ENCODE measurements around the gene B4GALT2. TPM values are rescaled to one million over a fixed set of nuclear protein-coding genes. Genes with fewer than 3 reads are reported as not detected.
A peak's percentile ranks its signal among the peaks of the same experiment; 100 is the strongest.

The B4GALT2 gene
- total RNA-seq, 1 donor from 2014 or later = 19.6 TPM

GRCh38 chr1:44029911-44030604 is 51.0 kb downstream of the B4GALT2 start:
- DNase-seq = peak; percentile 93

DNA sequence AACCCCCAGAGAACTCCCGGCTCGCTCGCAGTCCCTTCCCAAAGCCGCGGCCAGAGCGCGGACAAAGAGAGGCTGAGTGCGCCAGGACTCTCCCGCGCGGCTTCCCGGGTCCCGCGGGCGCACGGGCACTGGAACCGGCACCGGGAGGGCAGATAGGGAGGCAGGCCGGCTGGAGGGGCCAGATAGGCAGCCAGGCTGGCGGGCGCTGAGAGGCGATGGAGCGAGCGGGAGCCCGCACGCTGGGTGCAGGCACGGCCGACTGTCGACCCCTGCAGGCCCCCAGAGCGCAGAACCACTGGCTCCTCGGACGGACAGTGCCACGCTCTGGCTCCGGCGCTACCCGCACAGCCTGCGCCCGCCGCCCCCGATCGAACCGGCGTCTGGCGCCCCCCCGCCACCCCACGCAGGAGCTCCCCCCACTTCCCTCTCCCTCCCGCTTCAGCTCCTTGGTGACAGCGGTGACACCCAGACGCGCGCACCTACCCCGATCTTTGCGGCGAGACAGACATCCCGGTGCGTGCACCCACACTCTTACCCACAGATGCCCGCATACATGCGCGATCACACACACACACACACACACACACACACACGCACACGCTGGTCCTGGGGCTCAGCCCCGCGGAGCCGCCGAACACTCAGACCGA is 51.7 kb downstream of the B4GALT2 start:
- DNase-seq = peak; percentile 67

DNA sequence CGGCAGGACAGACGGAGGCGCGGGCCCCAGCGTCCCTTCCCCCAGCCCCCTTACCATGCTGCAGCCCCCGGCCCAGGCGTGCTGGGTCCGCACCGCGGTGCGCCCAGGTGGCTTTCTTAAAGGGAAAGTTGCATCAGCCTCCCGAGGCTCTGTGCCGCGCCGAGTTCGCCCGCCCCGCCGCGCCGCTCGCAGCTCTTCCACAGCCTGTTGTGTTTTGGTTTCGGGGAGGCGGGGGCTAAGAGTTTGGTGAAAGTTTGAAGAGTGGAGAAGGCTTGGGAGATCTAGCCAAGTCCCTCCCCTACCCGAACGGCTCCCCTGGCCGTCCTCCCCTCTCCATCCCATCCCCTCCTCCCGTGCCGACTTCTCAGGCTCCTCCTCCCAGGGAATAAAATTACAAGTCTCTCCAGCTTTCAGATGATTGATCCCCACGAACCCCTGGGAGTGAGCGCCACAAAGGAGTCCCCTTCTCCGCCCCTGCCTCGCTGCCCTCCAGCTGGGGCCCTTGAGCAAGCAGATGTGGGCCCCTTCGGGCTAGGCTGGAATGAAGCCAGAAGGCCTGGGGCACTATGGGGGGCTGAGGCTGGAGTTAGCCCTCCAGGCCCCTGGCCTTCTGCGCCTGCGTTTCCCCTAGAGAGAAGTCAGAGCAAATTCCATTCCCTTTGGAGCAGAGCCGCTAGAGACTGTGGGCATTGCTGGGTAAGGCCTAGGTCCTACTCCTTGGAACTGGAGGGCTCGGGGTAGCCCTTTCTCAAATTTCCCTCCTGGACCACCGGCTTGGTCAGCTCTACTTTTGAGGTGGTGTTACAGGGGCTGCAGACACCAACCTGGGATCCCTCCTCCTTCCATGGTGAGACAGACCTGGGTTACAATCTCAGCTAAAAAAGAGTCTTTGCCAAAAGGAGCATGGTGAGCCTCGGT is 52.5 kb downstream of the B4GALT2 start, which contains the start of gene SLC6A9:
SLC6A9 (minus strand) TSS at position 211 of the 918 bp plus-strand sequence. CDS start 7,185 bp downstream, outside the sequence.
- DNase-seq = peak; percentile 85

DNA sequence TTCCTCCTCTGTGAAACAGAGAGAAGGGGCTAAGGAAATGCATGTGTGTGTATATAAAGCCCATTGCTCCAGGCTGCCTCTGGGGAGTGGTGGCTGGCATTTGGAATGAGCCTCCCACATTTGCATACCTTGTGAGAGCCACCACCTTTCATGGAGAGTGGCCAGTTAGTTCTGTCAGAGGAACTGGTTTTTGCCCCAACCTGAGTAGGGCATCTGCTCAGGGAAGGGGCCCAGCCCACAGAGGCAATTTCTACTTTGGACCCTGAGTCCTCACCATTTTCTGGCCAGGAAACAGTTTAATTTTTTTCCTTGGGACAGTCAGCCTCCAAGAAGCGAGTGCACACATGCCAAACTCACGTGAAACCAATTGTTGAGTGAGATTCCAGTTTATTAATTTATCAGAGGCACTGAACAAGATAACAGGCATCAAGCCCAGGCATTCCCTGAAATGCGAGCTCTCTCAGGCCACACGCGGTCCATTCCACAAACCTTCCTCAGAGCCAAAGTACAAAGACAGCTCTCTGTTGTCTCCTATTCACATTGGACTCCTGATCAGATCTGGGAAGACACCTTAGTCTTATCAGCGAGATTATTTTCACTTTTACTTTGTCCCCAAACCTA is 53.3 kb downstream of the B4GALT2 start:
- no peak for DNase-seq

GRCh38 chr1:44033041-44033575 is 54.1 kb downstream of the B4GALT2 start:
- DNase-seq = no peak

DNA sequence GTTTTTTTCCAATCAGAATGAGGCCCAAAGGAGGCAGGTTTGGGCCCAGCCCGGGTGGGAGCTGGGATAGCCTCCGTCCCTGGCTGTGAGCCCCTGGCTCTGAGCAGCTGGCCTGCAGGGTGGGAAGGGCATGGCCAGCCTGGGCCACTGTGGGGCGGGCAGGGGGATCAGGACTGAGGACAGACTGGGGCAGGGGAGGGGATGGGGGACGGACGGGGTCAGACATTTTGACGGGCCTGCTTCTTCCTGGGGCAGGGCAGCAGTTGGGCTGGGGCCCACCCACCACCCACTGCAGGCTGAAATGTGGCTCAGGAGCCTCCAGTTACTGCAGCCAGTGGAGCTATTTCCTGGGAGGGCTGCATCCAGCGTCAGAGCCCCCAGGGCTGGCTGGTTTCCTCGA is 54.7 kb downstream of the B4GALT2 start:
- DNase-seq = no peak

- DNase-seq = no peak
These were observed 55.4 kb downstream of the B4GALT2 start for GRCh38 chr1:44034423-44034822.

GRCh38 chr1:44034976-44035716 is 56.1 kb downstream of the B4GALT2 start:
- DNase-seq = no peak

- peak; percentile 46 for DNase-seq
These were observed 56.9 kb downstream of the B4GALT2 start for GRCh38 chr1:44035726-44036408.

DNA sequence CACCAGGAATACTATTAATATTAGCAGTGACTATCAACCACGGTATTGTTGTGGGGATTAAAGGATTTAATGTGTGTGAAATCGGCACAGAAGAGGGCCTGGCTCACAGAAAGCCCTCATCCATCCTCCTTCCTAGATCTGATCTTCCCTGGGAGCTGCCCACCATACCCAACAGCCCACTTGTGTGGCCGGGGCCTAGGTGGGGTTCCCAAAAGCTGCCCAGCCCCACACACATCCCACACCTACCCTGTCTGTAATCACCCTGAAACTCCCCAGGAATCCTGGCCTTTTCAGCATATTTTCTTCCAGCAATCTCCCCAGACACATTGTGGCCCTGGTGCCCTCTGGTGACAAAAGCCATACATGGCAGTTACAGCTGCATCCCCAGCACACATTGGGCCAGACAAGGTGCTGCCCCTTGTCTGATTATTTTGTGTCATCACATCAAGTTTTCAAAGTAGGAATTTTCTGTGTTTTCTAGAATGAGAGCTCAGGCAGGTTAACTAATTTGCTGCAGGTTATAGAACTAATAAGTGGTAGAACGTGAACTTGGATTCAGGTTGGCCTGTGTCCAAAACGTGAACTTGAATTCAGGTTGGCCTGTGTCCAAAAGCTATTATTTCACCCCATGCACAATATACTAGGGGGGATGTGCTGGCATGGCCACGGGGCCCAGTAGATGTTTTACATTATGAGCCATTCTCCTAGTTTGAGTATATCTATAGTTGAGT is 57.6 kb downstream of the B4GALT2 start:
- DNase-seq = peak; percentile 82

DNA sequence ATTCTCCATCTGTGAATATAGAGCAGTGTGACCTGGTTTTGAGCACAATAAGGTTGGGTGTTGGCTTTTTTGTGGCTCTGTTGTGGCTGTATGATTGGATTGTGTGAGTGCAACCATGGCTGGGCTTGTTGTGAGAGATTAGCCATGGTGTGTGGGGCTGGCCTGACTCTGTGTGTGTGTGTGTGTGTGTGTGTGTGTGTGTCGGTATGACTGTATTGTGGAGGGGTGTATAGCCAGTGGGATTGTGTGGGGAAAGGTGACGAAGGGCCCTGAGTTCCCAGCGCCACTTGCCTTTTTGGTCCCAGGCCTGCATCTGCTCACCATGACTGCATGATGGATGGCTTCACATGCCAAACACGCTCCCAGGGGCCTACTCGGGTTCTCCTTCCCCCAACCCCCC is 58.1 kb downstream of the B4GALT2 start:
- no peak for DNase-seq

DNA sequence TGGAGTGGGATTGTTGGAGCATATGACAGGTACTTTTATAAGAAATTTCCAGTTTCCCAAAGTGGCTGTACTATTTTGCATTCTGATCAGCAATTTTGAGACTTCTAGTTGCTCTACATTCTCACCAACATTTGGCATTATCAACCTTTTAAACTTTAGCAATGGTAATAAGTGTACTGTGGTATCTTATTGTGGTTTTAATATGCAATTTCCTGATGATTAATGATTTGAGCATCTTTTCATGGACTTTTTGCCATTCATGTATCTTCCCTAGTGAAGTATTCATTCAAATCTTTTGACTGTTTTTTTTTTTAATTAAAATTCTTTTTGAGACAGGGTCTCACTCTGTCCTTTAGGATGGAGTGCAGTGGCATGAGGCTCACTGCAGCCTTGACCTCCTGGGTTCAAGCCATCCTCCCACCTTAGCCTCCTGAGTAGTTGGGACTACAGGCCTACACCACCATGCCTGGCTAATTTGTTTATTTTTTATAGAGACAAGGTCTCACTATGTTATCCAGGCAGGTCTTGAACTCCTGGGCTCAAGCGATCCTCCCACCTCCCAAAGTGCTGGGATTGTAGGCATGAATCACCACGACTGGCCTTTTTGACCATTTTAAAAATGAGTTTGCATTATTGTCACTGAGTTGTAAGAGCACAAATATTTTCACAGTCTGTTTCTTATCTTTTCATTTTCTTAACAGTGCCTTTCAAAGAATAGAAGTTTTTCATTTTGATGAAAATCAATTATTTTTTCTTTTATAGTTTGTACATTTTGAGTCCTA is 60.1 kb downstream of the B4GALT2 start:
- DNase-seq = no peak

DNA sequence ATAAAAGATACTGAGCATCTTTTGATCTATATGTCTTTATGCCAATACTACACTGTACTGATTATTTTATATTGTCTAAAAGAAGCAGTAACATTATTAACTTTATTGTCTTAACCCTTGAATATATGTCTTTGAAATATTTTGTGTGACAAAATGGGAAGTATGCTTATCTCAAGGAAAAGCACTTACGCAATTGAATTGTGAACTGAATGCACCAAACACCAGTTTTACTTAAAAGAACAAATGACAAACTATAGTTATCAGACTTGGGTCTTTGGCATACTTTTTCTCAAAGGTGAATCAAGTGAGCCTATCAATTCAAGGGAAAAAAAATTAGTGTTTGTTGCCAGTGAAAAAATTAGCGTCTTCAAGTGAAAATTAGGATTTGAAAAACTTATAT is 61.4 kb downstream of the B4GALT2 start:
- no peak for DNase-seq

Other genes starting within 250 kb of the B4GALT2 start
- 0.82 TPM for gene ARTN, start 45.4 kb upstream of the B4GALT2 start, total RNA-seq
- gene IPO13, start 32.3 kb upstream of the B4GALT2 start, total RNA-seq = 25.4 TPM
- gene DPH2, start 9.2 kb upstream of the B4GALT2 start, total RNA-seq = 12.2 TPM
- gene ATP6V0B, start 4.2 kb upstream of the B4GALT2 start, total RNA-seq = 27.6 TPM
- 3.2 TPM for gene CCDC24, start 12.4 kb downstream of the B4GALT2 start, total RNA-seq
- 3.7 TPM for gene SLC6A9, start 52.3 kb downstream of the B4GALT2 start, total RNA-seq
- 0.41 TPM for gene KLF17, start 139.6 kb downstream of the B4GALT2 start, total RNA-seq
- not detected for gene KLF18, start 162.4 kb downstream of the B4GALT2 start, total RNA-seq
- 35.6 TPM for gene DMAP1, start 234.3 kb downstream of the B4GALT2 start, total RNA-seq

Measured in tongue (tissue), 2 donors.